ENCODE data around the gene WDR33. TPM values are rescaled to one million over a fixed set of nuclear protein-coding genes. Genes with fewer than 3 reads are reported as not detected.

The WDR33 gene
- total and polyA plus RNA-seq, 2 of the 13 experiments (the other 11 are each of a cell fraction or from before 2014, with no cell fraction given), result 54.9 to 78.2 TPM

- TF ChIP-seq KIAA2018 (CRISPR knock-in tag; IDR thresholded peaks at IDR 0.05; ENCODE audit: borderline replicate concordance), result no peak
- peak; percentile 69 for TF ChIP-seq HNF4A (CRISPR knock-in tag; IDR thresholded peaks at IDR 0.05)
- TF ChIP-seq ZBTB8A (CRISPR knock-in tag; IDR thresholded peaks at IDR 0.05; ENCODE audit: borderline replicate concordance, low read depth), result no peak
- no peak for TF ChIP-seq ZNF569 (CRISPR knock-in tag; IDR thresholded peaks at IDR 0.05; ENCODE audit: borderline replicate concordance)
- TF ChIP-seq HDAC2 (CRISPR knock-in tag; IDR thresholded peaks at IDR 0.05), result no peak
- no peak for TF ChIP-seq ZNF10 (CRISPR knock-in tag; IDR thresholded peaks at IDR 0.05; ENCODE audit: borderline replicate concordance, low read depth)
- TF ChIP-seq, protein P1, sequence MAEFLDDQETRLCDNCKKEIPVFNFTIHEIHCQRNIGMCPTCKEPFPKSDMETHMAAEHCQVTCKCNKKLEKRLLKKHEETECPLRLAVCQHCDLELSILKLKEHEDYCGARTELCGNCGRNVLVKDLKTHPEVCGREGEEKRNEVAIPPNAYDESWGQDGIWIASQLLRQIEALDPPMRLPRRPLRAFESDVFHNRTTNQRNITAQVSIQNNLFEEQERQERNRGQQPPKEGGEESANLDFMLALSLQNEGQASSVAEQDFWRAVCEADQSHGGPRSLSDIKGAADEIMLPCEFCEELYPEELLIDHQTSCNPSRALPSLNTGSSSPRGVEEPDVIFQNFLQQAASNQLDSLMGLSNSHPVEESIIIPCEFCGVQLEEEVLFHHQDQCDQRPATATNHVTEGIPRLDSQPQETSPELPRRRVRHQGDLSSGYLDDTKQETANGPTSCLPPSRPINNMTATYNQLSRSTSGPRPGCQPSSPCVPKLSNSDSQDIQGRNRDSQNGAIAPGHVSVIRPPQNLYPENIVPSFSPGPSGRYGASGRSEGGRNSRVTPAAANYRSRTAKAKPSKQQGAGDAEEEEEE (CRISPR knock-in tag; IDR thresholded peaks at IDR 0.05; ENCODE audit: borderline replicate concordance), result no peak
- no peak for TF ChIP-seq RFX1 (IDR thresholded peaks at IDR 0.05)
- no peak for TF ChIP-seq ZFP62 (CRISPR knock-in tag; IDR thresholded peaks at IDR 0.05)
- no peak for TF ChIP-seq ZKSCAN5 (CRISPR knock-in tag; IDR thresholded peaks at IDR 0.05)
- TF ChIP-seq ATF6 (CRISPR knock-in tag; conservative IDR thresholded peaks at IDR 0.05), result no peak
- TF ChIP-seq HNRNPK (IDR thresholded peaks at IDR 0.05; ENCODE audit: low read depth, low read length, poor library complexity, severe bottlenecking), result no peak
- TF ChIP-seq, protein P2, sequence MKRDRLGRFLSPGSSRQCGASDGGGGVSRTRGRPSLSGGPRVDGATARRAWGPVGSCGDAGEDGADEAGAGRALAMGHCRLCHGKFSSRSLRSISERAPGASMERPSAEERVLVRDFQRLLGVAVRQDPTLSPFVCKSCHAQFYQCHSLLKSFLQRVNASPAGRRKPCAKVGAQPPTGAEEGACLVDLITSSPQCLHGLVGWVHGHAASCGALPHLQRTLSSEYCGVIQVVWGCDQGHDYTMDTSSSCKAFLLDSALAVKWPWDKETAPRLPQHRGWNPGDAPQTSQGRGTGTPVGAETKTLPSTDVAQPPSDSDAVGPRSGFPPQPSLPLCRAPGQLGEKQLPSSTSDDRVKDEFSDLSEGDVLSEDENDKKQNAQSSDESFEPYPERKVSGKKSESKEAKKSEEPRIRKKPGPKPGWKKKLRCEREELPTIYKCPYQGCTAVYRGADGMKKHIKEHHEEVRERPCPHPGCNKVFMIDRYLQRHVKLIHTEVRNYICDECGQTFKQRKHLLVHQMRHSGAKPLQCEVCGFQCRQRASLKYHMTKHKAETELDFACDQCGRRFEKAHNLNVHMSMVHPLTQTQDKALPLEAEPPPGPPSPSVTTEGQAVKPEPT (CRISPR knock-in tag; IDR thresholded peaks at IDR 0.05; ENCODE audit: low read depth), result no peak
- TF ChIP-seq MYNN (CRISPR knock-in tag; IDR thresholded peaks at IDR 0.05; ENCODE audit: low read depth), result no peak
Observed at GRCh38 chr2:127674241-127675209, 136.4 kb downstream of the WDR33 start (continued).
